ENCODE measurements around the gene MAP3K3. TPM values are rescaled to one million over a fixed set of nuclear protein-coding genes. Genes with fewer than 3 reads are reported as not detected.
A peak's percentile ranks its signal among the peaks of the same experiment; 100 is the strongest.

MAP3K3 gene
- total RNA-seq, 1 donor from 2014 or later: 38.2 TPM

- H3K9me3 Mint-ChIP-seq (ENCODE audit: low read depth): no peaks in the 10 kb centered on the region
Measured at GRCh38 chr17:63622574-63623390, 565 bp downstream of the MAP3K3 start.

DNA sequence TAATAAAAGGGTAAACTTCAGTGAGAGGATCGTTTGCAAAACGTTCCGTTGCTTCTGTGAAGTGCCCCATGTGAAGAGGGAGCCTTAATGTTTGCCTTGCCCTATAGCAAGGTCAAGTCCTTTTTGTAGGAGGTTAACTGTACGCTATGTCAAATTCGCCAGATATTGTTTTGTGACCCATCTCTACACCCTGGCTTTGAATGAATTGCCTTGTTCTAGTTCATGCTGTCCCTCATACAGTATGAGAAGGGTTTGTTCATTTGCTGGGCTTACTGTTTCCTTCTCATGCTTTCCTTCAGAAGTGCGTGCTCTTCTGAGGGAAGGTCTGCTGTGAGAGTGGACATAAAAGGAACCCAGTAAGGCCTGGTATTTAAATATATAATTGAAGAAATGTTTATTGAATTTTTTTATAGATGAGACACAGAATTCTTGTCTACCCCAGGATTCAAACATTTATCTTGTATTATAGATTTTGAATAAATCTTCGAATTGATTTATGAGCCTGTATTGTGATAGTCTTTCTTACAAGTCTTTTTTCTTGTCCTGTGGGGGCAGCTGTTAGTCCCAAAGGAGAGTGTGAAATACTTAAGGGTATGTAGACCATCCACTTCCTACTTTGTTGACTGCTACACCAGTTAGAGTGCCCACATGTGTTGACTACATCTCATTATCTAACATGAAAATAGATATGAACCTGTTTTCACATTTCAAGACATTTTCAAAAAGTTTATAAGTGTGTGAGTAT is 1.7 kb downstream of the MAP3K3 start:
- H3K4me3 Mint-ChIP-seq (ENCODE audit: unreplicated experiment): peak overlapping the region; percentile 97
- DNase-seq (ENCODE audit: low spot score): no peak
- no peaks in the 10 kb centered on the region for H3K36me3 Mint-ChIP-seq (ENCODE audit: low read depth)
- no peaks in the 10 kb centered on the region for H3K9me3 Mint-ChIP-seq (ENCODE audit: low read depth)
- H3K27me3 Mint-ChIP-seq (ENCODE audit: low read depth): no peaks in the 10 kb centered on the region
- H3K4me1 Mint-ChIP-seq (ENCODE audit: low read depth): peaks cover 40% of the 10 kb centered on the region
- TF ChIP-seq CTCF (IDR thresholded peaks at IDR 0.05): no peak
- H3K27ac Mint-ChIP-seq (ENCODE audit: unreplicated experiment): peak overlapping the region; percentile 95

More at GRCh38 chr17:63622574-63623390, 565 bp downstream of the MAP3K3 start:
- Mint-ChIP-seq H3K36me3 (ENCODE audit: low read depth) (no peaks in the 10 kb centered on the region), H3K27me3 (ENCODE audit: low read depth) (no peaks in the 10 kb centered on the region), H3K4me3 (ENCODE audit: unreplicated experiment) (peak overlapping the region; percentile 97), H3K27ac (ENCODE audit: unreplicated experiment) (peak overlapping the region; percentile 95), H3K4me1 (ENCODE audit: low read depth) (peaks cover 40% of the 10 kb centered on the region)
- DNase-seq (ENCODE audit: low spot score): no peak
- peak; percentile 10 for TF ChIP-seq CTCF (IDR thresholded peaks at IDR 0.05)

DNA sequence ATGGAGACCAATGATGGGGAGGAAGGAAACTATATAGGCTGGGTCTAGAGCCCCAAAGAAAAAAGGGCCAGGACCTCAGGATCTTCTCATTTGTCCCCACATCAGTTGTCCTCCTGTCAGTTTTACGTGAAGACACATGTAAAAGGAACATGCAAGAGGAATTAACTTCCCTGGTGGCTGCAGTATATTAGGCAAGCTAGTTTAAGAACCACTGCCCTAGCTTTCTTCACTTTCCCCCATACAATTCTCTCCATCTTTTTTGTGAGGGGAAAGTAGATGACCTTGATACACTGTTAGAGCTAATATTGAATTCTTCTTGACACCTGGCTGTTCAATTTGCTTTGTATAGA is 2.3 kb downstream of the MAP3K3 start:
- Mint-ChIP-seq H3K4me1 (ENCODE audit: low read depth) (peaks cover 40% of the 10 kb centered on the region), H3K9me3 (ENCODE audit: low read depth) (no peaks in the 10 kb centered on the region), H3K27me3 (ENCODE audit: low read depth) (no peaks in the 10 kb centered on the region), H3K36me3 (ENCODE audit: low read depth) (no peaks in the 10 kb centered on the region), H3K4me3 (ENCODE audit: unreplicated experiment) (no peak overlapping the region), H3K27ac (ENCODE audit: unreplicated experiment) (peak overlapping the region; percentile 32)
- DNase-seq (ENCODE audit: low spot score): no peak
- no peak for TF ChIP-seq CTCF (IDR thresholded peaks at IDR 0.05)

DNA sequence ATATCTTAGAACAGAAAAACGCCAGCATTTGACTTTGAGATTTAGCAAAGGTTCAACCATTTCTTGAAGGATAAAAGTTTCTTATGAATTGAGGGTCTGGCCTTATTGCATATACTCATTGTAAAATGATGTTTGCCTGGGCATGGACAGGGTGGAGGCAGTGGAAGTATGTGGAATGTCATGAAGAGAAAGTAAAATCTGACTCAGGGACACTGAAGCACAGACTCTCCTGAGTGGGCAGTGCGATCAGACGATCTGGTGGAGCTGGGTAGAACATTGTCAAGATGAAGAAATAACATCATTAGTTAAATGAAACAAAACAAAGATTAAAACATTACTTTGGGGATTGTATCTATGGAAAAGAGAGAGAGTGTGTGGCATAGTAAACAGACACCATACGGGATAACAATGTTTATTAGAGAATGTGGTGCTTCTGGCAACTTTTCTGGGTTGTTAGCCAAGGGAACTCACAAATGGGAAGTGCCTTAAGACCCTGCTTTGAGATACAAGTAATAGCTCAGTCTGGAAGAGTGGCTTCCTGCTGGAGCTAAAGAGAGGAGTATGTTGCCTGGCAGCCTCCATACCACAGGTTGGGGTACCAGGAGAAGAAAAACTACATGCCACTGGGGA is 4.4 kb downstream of the MAP3K3 start:
- Mint-ChIP-seq H3K4me1 (ENCODE audit: low read depth) (peaks cover 34% of the 10 kb centered on the region), H3K27ac (ENCODE audit: unreplicated experiment) (peak overlapping the region; percentile 76), H3K36me3 (ENCODE audit: low read depth) (no peaks in the 10 kb centered on the region), H3K4me3 (ENCODE audit: unreplicated experiment) (no peak overlapping the region), H3K27me3 (ENCODE audit: low read depth) (no peaks in the 10 kb centered on the region), H3K9me3 (ENCODE audit: low read depth) (no peaks in the 10 kb centered on the region)
- no peak for TF ChIP-seq CTCF (IDR thresholded peaks at IDR 0.05)
- DNase-seq (ENCODE audit: low spot score): no peak

DNA sequence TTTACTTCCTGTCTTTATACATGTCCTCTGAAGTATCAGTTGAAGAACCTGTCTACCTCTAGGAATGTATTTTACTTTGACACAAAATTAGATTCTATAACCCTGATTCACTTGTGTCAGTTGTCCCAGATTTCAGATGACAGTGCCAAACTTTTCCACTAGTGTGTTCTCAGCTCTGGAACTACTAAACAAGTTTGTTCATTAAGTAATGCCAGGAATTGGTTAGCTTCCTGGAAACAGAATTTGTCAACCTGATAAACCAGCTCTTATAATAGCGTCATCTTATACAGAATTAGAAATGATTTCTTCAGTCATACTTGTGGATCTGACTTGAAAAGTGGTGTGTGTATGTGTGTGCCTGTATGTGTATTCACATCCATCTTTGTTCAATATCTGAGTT is 7.4 kb downstream of the MAP3K3 start:
- Mint-ChIP-seq H3K27ac (ENCODE audit: unreplicated experiment) (no peak overlapping the region), H3K4me1 (ENCODE audit: low read depth) (peaks cover 25% of the 10 kb centered on the region), H3K36me3 (ENCODE audit: low read depth) (peaks cover 3% of the 10 kb centered on the region), H3K27me3 (ENCODE audit: low read depth) (no peaks in the 10 kb centered on the region), H3K9me3 (ENCODE audit: low read depth) (no peaks in the 10 kb centered on the region), H3K4me3 (ENCODE audit: unreplicated experiment) (no peak overlapping the region)
- no peak for DNase-seq (ENCODE audit: low spot score)
- TF ChIP-seq CTCF (IDR thresholded peaks at IDR 0.05): no peak

Data from chondrocyte (in vitro differentiated cells).